Activated naive CD8-positive, alpha-beta T cell (primary cell): ENCODE results near the gene MCTP1.

Experiments used
- H3K27ac Mint-ChIP-seq: one replicate; pipeline ENCODE4 v1.8.0; 2021; ENCODE audit warnings: mixed read lengths
- H3K27me3 Mint-ChIP-seq: one replicate; pipeline ENCODE4 v1.8.0; 2021; ENCODE audit warnings: mixed read lengths
- H3K36me3 Mint-ChIP-seq: one replicate; pipeline ENCODE4 v1.8.0; 2021; ENCODE audit warnings: mixed read lengths
- H3K4me1 Mint-ChIP-seq: one replicate; pipeline ENCODE4 v1.8.0; 2021; ENCODE audit warnings: low read depth, mixed read lengths
- H3K4me3 Mint-ChIP-seq: one replicate; pipeline ENCODE4 v1.8.0; 2021; ENCODE audit warnings: mild to moderate bottlenecking, mixed read lengths
- H3K9me3 Mint-ChIP-seq: one replicate; pipeline ENCODE4 v1.8.0; 2021; ENCODE audit warnings: low read depth, mixed read lengths

MCTP1 gene

DNA sequence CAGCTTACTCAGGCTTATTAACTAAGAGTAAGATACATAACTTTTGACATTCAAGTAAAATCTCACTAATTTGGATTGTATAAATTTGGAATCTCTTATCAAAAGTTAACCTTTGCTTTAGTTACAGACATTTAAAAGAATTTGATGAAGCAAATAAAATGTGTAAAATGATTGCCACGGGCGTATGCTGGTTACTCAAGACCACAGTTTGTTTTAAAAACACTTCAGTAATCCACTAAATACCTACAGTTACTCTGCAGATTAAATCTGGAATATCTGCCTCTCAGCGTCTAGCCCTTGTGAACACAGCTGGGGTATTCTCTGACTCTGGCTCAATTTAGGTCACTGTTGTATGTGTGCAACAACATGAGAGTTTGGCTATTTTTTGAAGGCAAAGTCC, 143.8 kb downstream of the MCTP1 start:
- Mint-ChIP-seq H3K4me3 (no peak overlapping the region), H3K27me3 (peaks cover 2% of the 10 kb centered on the region)

DNA sequence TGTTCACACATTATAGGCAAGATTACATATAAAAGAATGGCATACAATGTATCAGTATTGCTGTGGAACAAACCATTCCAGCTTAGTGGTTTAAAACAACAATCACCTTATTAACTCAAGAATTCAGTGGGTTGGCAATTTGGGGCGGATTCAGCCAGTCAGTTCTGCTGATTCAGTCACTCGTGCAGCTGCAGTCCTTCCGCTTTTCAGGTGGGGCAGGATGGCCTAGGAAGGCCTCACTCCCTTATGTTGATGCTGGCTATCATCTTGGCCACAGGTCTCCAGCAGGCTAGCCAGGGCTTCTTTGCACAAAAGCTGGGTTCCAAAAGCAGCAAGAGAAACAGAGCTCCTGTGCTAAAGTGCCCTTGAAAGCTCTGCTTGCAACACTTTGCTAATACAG, 150.6 kb downstream of the MCTP1 start:
- Mint-ChIP-seq H3K36me3 (no peaks in the 10 kb centered on the region), H3K27ac (no peak overlapping the region), H3K27me3 (peaks cover 2% of the 10 kb centered on the region), H3K9me3 (no peaks in the 10 kb centered on the region), H3K4me3 (no peak overlapping the region), H3K4me1 (no peaks in the 10 kb centered on the region)

More for the DNA sequence above, 143.8 kb downstream of the MCTP1 start:
- no peaks in the 10 kb centered on the region for H3K36me3 Mint-ChIP-seq
- H3K4me1 Mint-ChIP-seq = no peaks in the 10 kb centered on the region
- H3K27ac Mint-ChIP-seq = no peak overlapping the region
- peaks cover 4% of the 10 kb centered on the region for H3K9me3 Mint-ChIP-seq

DNA sequence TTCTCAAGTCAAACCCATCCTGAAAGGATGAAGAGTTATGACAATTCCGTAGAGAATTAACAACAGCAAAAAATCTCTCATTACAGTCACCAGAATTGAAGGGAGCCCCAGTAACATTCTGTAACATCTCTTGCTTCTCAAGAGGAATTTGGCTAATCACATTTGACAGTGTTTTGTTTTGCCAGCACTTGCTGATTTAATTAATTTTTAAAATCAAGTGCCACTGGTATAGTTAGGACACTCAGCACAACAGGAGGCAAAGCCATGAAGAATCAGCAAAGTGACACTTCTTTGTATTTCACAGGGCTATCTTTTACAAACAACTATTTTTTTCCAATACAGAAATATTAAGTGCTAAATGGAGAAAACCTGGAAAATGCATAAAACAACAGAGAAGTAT, 152.8 kb downstream of the MCTP1 start:
- H3K4me1 Mint-ChIP-seq = no peaks in the 10 kb centered on the region
- H3K27ac Mint-ChIP-seq = no peak overlapping the region
- H3K36me3 Mint-ChIP-seq = no peaks in the 10 kb centered on the region
- H3K4me3 Mint-ChIP-seq = no peak overlapping the region
- peaks cover 7% of the 10 kb centered on the region for H3K9me3 Mint-ChIP-seq
- H3K27me3 Mint-ChIP-seq = no peaks in the 10 kb centered on the region

DNA sequence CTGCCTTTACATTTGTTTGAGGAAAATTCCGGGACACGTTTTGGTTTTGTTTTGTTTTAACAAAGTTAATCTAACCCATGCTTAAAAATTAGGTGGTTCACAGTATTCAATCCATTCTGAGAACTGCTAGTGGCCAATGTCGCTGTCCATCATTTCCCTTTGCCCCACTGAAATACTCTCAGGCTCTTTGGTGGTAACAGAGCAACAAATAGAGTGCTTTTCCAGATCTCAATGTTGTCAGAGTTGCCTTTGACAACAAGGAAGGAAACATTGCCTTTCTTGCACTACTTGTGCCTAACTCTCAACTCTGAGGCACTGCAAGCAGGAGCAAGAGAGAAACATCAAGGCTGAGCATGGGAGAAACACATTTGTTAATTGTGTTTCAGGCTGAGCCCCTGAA, 154.0 kb downstream of the MCTP1 start:
- H3K27ac Mint-ChIP-seq = no peak overlapping the region
- no peaks in the 10 kb centered on the region for H3K36me3 Mint-ChIP-seq
- peaks cover 7% of the 10 kb centered on the region for H3K9me3 Mint-ChIP-seq
- no peaks in the 10 kb centered on the region for H3K27me3 Mint-ChIP-seq
- no peaks in the 10 kb centered on the region for H3K4me1 Mint-ChIP-seq
- H3K4me3 Mint-ChIP-seq = no peak overlapping the region

DNA sequence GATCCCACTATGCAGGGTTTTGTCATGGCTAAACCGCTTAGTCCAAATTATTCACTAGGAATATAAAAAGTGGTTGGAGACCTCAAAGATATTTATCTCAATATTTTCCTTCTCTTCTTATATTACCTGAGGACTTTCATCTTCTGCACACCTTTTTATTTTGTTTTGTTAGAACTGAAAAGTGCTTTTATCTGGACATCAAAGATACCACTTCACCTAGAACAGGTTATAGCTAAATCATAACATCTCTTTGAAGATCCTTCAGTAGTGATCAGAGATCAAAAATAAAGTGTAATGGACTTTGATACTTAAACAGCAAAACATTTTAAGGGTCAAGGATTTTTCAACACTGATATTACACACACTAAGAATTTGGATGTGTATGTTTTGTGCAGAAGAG, 160.2 kb downstream of the MCTP1 start:
- no peaks in the 10 kb centered on the region for H3K27me3 Mint-ChIP-seq
- H3K4me3 Mint-ChIP-seq = no peak overlapping the region
- no peak overlapping the region for H3K27ac Mint-ChIP-seq
- H3K4me1 Mint-ChIP-seq = no peaks in the 10 kb centered on the region
- H3K36me3 Mint-ChIP-seq = no peaks in the 10 kb centered on the region
- peaks cover 7% of the 10 kb centered on the region for H3K9me3 Mint-ChIP-seq

DNA sequence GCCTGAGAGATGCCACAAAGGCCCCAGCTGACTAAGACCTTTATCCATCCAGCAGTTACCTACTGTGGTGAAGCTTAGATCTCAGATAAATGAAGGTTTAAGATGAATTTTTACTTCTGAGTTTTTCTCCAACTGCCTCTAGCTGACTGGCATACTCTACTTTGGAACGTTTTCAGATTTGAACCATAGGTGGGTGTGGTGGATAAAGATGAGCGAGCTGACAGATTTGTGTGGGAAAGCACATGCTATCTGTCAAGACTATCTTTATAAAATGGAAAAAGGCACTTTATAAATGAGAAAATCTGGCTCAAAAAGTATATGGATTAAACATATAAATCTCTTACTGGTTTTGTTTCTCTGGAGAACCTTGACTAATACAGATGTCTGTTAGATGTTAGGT, 160.8 kb downstream of the MCTP1 start:
- Mint-ChIP-seq H3K4me3 (no peak overlapping the region), H3K36me3 (no peaks in the 10 kb centered on the region), H3K27ac (no peak overlapping the region), H3K9me3 (peaks cover 11% of the 10 kb centered on the region), H3K4me1 (no peaks in the 10 kb centered on the region), H3K27me3 (no peaks in the 10 kb centered on the region)

DNA sequence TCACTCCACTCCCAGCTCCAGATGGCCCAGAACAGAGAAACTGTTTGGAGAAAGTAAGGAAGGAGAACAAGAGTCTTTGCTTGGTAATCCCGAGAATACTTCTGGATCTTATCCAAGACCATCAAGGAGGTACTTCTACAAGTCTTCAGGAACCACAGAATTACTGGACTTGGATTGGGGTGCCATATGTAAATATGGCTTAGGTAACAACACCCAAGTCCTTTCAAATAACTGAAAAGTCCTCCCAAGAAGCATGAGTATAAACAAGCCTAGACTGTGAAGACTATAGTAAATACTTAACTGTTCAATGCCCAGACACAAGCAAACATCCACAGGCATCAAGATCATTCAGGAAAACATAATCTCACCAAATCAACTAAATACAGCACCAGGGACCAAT, 170.0 kb downstream of the MCTP1 start:
- no peaks in the 10 kb centered on the region for H3K4me1 Mint-ChIP-seq
- H3K4me3 Mint-ChIP-seq = no peak overlapping the region
- no peaks in the 10 kb centered on the region for H3K27me3 Mint-ChIP-seq
- H3K9me3 Mint-ChIP-seq = peaks cover 15% of the 10 kb centered on the region
- H3K36me3 Mint-ChIP-seq = no peaks in the 10 kb centered on the region
- H3K27ac Mint-ChIP-seq = no peak overlapping the region

DNA sequence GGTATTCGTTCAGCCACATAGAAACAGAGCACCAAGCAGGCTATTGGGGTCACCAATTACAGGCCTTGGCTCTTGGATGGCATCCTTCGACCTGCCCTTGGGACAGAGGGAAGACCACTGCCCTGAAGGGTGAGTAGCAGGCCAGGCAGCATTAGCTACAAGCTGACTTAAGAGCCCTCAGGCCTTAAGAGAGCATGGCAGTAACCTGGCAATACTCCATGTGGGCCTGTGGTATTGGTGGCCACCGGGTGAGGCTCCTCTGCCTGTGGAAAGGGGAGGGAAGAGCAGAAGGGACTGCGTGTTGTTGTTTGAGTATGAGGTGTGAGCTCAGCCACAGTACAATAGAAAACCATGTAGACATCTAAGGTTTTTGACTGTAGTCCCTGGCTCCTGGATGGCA, 170.6 kb downstream of the MCTP1 start:
- H3K4me1 Mint-ChIP-seq = no peaks in the 10 kb centered on the region

DNA sequence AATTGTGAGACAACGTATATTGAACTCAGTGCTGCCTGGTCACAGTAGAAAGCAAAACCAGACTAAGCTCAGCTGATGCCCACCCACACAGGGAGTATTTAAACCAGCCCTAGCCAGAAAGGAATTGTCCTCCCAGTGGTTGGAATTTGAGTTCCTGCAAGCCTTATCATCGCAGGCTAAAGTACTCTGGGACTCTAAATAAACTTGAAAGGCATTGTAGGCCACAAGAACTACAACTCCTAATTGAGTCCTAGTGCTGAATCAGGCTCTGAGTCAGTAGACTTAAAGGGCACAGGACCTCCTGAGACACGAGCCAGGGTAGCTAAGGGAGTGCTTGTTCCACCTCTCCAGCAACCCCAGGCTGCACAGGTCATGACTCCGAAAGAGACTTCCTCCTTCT, 171.4 kb downstream of the MCTP1 start:
- Mint-ChIP-seq H3K36me3 (no peaks in the 10 kb centered on the region), H3K4me1 (no peaks in the 10 kb centered on the region), H3K4me3 (no peak overlapping the region), H3K27me3 (no peaks in the 10 kb centered on the region), H3K9me3 (peaks cover 10% of the 10 kb centered on the region), H3K27ac (no peak overlapping the region)

More for the DNA sequence above, 170.6 kb downstream of the MCTP1 start:
- H3K4me3 Mint-ChIP-seq = no peak overlapping the region
- H3K36me3 Mint-ChIP-seq = no peaks in the 10 kb centered on the region
- H3K27ac Mint-ChIP-seq = no peak overlapping the region
- H3K27me3 Mint-ChIP-seq = no peaks in the 10 kb centered on the region
- H3K9me3 Mint-ChIP-seq = peaks cover 13% of the 10 kb centered on the region

DNA sequence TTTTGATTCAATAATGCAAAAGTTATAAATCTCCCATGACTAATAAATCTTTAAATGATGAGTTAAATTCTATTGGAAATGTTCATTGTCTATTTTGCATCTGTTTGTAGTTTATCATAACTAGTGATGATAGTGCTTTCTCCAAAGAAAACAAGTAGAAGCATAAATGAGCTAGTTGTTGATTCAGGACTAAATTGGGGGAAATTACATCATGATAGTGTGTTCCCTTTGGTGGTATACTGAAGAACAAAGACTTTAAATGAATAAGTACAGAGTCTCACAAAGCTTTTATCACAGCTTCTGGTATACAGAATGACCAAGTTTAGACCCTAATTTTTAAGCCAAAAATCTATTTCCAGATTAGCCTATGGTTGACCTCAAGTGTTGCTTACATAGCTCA, 173.8 kb downstream of the MCTP1 start:
- Mint-ChIP-seq H3K4me3 (no peak overlapping the region), H3K9me3 (peaks cover 10% of the 10 kb centered on the region), H3K27me3 (no peaks in the 10 kb centered on the region), H3K36me3 (no peaks in the 10 kb centered on the region), H3K27ac (no peak overlapping the region), H3K4me1 (no peaks in the 10 kb centered on the region)

DNA sequence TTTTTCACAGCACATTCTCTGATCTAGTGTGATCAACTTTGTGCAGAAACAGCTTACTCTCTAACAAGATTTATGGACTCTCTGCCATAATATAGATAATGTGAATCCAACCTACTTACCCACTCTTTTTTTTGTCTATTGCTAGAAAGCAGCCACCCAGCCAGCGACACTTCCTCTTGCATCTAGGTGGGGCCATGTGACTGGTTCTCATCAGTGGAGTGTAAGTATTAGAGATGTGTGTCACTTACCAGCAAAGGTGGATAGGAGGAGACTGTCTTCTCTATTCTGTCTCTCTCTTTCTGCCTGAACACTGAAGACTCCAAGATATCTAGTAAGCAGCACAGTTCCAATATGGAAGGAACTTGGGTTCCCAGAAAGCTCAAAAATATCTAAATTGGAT, 174.8 kb downstream of the MCTP1 start:
- H3K4me1 Mint-ChIP-seq = no peaks in the 10 kb centered on the region
- H3K27me3 Mint-ChIP-seq = no peaks in the 10 kb centered on the region
- H3K27ac Mint-ChIP-seq = no peak overlapping the region
- no peak overlapping the region for H3K4me3 Mint-ChIP-seq
- peaks cover 3% of the 10 kb centered on the region for H3K9me3 Mint-ChIP-seq
- H3K36me3 Mint-ChIP-seq = no peaks in the 10 kb centered on the region

DNA sequence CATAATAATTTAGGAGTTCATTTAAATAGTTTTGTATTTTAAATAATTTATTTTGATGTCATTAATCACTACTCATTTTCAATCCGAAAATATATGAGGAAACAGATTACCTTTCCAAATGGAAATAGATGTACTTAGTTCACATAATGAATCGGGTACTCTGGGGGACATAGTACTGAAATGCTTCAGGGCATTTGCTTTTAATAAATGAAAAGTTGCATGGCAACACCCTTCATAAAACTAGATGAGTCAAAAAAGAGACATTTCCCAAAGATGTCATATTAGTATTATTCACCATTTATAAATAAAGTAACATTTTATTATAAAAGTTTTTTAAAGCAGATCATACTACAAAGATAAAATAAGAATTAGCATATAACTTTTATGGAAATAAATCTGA, 177.8 kb downstream of the MCTP1 start:
- H3K4me3 Mint-ChIP-seq = no peak overlapping the region
- no peak overlapping the region for H3K27ac Mint-ChIP-seq
- no peaks in the 10 kb centered on the region for H3K4me1 Mint-ChIP-seq
- H3K9me3 Mint-ChIP-seq = no peaks in the 10 kb centered on the region
- no peaks in the 10 kb centered on the region for H3K27me3 Mint-ChIP-seq
- H3K36me3 Mint-ChIP-seq = no peaks in the 10 kb centered on the region

DNA sequence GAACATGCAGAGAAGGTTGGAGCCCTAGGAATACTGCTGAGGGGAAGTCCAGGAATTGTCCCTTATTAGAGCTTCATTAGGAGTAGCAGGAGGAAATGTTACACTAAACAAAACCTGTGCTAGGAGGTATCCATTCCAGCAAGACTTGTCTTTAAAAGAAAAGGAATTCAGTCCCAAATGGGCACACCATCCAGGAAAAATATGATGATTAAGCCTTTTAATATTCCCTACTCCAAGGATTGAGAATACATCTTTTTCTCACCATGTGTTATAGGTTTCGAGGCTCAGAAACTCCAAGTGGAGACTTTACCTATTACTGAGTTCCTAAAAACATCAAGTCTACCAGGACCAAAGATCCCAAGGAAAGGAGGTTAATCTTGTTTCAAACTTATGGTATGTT, 179.3 kb downstream of the MCTP1 start:
- Mint-ChIP-seq H3K9me3 (no peaks in the 10 kb centered on the region), H3K27ac (no peak overlapping the region), H3K4me1 (no peaks in the 10 kb centered on the region), H3K4me3 (no peak overlapping the region), H3K36me3 (no peaks in the 10 kb centered on the region), H3K27me3 (no peaks in the 10 kb centered on the region)

DNA sequence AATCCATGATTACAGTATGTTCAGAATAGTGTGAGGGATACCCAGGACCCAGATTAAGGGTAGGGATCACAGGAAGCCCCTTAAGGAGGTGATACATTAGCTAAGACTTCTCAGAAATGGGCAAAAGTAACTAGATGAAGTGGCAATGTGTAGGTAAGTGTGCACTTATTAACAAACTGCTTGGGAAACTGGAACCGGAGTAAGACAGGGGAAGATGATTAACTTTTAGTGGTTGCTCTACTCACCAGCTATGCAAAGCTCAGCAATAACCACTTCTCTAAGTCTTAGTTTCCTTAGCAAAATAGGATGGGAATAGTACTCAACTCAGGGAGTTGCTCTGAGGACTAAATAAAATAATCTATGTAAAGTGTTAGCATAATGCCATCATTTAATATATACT, 182.2 kb downstream of the MCTP1 start:
- no peaks in the 10 kb centered on the region for H3K27me3 Mint-ChIP-seq

DNA sequence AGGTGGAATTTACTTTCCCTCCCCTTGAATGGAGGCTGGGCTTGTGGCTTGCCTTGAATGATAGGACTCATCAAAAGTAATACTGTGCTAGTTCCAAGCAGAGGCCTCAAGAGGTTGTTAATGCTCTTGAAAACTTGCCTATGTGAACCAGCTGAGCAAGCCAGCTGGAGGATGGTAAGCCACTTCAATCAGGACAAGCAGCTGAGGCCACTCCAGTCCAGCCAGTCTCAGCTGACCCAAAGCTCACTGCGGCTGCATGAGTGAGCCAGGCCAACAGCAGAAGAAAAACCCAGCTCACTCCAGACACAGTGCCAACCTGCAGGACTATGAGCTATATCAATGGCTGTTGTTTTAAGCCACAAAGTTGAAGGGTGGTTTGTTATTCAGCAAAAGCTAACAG, 182.8 kb downstream of the MCTP1 start:
- Mint-ChIP-seq H3K36me3 (no peaks in the 10 kb centered on the region), H3K27me3 (peaks cover 2% of the 10 kb centered on the region), H3K4me3 (no peak overlapping the region)

More for the DNA sequence above, 182.2 kb downstream of the MCTP1 start:
- H3K9me3 Mint-ChIP-seq = no peaks in the 10 kb centered on the region
- no peak overlapping the region for H3K27ac Mint-ChIP-seq
- H3K36me3 Mint-ChIP-seq = no peaks in the 10 kb centered on the region
- H3K4me1 Mint-ChIP-seq = no peaks in the 10 kb centered on the region
- no peak overlapping the region for H3K4me3 Mint-ChIP-seq

DNA sequence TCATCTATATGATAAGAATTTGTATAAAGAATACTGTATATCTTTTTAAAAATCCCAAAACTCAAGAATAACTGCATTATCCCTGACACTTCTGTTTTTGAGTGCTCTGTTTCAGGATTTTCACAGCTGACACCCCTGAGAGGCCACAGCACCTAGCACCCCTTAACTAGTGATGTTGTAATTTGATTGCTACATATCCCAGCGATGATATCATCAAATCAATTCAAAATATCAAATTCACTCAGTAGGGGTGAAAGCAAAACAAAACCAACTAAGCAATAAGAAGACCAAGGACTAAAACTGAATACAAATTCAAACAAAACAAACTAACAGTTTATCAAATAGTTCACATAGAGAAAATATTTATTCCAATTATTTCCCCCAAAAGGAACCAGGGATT, 184.3 kb downstream of the MCTP1 start:
- H3K27me3 Mint-ChIP-seq = peaks cover 2% of the 10 kb centered on the region
- no peaks in the 10 kb centered on the region for H3K36me3 Mint-ChIP-seq
- H3K4me1 Mint-ChIP-seq = no peaks in the 10 kb centered on the region
- no peaks in the 10 kb centered on the region for H3K9me3 Mint-ChIP-seq
- H3K4me3 Mint-ChIP-seq = no peak overlapping the region
- H3K27ac Mint-ChIP-seq = no peak overlapping the region

More for the DNA sequence above, 182.8 kb downstream of the MCTP1 start:
- Mint-ChIP-seq H3K9me3 (no peaks in the 10 kb centered on the region), H3K4me1 (no peaks in the 10 kb centered on the region), H3K27ac (no peak overlapping the region)

DNA sequence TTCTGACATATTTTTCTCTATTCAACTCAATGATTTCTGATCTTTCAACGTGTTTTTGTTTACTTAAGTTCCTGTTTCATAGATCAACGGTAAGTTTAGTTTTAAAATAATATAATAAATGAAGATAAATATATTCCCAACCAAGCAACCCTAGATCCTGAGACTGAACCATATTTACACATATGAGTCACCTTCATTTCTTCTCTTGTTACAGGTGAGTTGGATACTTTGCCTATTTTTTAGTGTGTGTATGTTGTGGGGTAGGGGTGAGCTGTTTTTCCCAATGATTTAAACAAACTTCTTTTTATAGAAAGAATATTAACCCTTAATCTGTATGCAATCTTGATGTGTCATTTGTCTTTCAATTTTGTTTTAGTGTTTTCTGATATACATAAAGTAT, 186.9 kb downstream of the MCTP1 start:
- Mint-ChIP-seq H3K4me3 (no peak overlapping the region), H3K27ac (no peak overlapping the region), H3K4me1 (no peaks in the 10 kb centered on the region), H3K9me3 (no peaks in the 10 kb centered on the region), H3K36me3 (no peaks in the 10 kb centered on the region), H3K27me3 (peaks cover 2% of the 10 kb centered on the region)
